BLaER1 treated with 17β-estradiol and CSF1 and Interleukin-3, amounts not matched to agents 10 nM and 100 nM (cell line): ENCODE results near the gene CFAP58.
A peak's percentile ranks its signal among the peaks of the same experiment; 100 is the strongest.

Experiments
- H3K27ac ChIP-seq, 11 experiments: shearing (Covaris generic); formaldehyde crosslinking; 2 replicates each; pipeline ENCODE4 v1.8.1; 2022
- H3K27me3 ChIP-seq, 11 experiments: shearing (Covaris generic); formaldehyde crosslinking; 2 replicates each; pipeline ENCODE4 v1.8.1; 2022
- H3K36me3 ChIP-seq, 11 experiments: shearing (Covaris generic); formaldehyde crosslinking; 2 replicates each; pipeline ENCODE4 v1.8.1; 2022
- H3K4me1 ChIP-seq, 10 experiments: shearing (Covaris generic); formaldehyde crosslinking; 2 replicates each; pipeline ENCODE4 v1.8.1; 2022
- H3K4me2 ChIP-seq, 11 experiments: shearing (Covaris generic); formaldehyde crosslinking; 2 replicates each; pipeline ENCODE4 v1.8.1; 2022
- H3K4me3 ChIP-seq, 10 experiments: shearing (Covaris generic); formaldehyde crosslinking; 2 replicates each; pipeline ENCODE4 v1.8.1; 2022
- H3K9ac ChIP-seq, 11 experiments: shearing (Covaris generic); formaldehyde crosslinking; 2 replicates each; pipeline ENCODE4 v1.8.1; 2022
- H3K9me3 ChIP-seq, 11 experiments: shearing (Covaris generic); formaldehyde crosslinking; replicated peaks in 1 of 11; 2 replicates each; pipeline ENCODE4 v1.8.1; 2022
- H4K20me1 ChIP-seq, 11 experiments: shearing (Covaris generic); formaldehyde crosslinking; 2 replicates each; pipeline ENCODE4 v1.8.1; 2022
- Cebpa-rat ChIP-seq, 11 experiments: shearing (Covaris generic); IDR thresholded peaks; 2 replicates each; pipeline ENCODE4 v1.8.1; 2022

CFAP58 gene

GRCh38 chr10:104351061-104351702 lies 2.5 kb upstream of the CFAP58 start:
- Histone ChIP-seq H4K20me1 (no peaks in the 10 kb centered on the region), H3K9ac (peak overlapping the region in 10 of 11 experiments; percentile 18 to 84 (median 70); a peak in 19 of 22 replicates), H3K27ac (peak overlapping the region; percentile 23 to 97 (median 84); a peak in 21 of 22 replicates), H3K27me3 (no peaks in the 10 kb centered on the region), H3K9me3 (no peaks in the 10 kb centered on the region), H3K4me1 (peaks cover 38 to 81% (median 76%) of the 10 kb centered on the region in 10 experiments), H3K36me3 (no peaks in the 10 kb centered on the region), H3K4me3 (peak overlapping the region in 4 of 10 experiments; percentile 58 to 69 (median 66); a peak in 5 of 20 replicates), H3K4me2 (peak overlapping the region in 9 of 11 experiments; percentile 81 to 97 (median 90); a peak in 15 of 22 replicates)
- TF ChIP-seq Cebpa-rat (IDR thresholded peaks at IDR 0.05), result peak in 2 of 11 experiments; percentile 18 to 58; a peak in 2 of 22 replicates

- peaks cover 37 to 76% (median 71%) of the 10 kb centered on the region in 10 experiments for H3K4me1 ChIP-seq
- no peaks in the 10 kb centered on the region for H3K36me3 ChIP-seq
- no peaks in the 10 kb centered on the region for H3K27me3 ChIP-seq
- no peaks in the 10 kb centered on the region for H3K9me3 ChIP-seq
- H3K9ac ChIP-seq, result peak overlapping the region in 10 of 11 experiments; percentile 28 to 84 (median 70); a peak in 13 of 22 replicates
- H4K20me1 ChIP-seq, result no peaks in the 10 kb centered on the region
- peak overlapping the region; percentile 23 to 97 (median 84); a peak in 21 of 22 replicates for H3K27ac ChIP-seq
- peak overlapping the region; percentile 81 to 97 (median 90) for H3K4me2 ChIP-seq
- no peak for TF ChIP-seq Cebpa-rat (IDR thresholded peaks at IDR 0.05)
- peak overlapping the region in 5 of 10 experiments; percentile 52 to 69 (median 65); a peak in 10 of 20 replicates for H3K4me3 ChIP-seq
Observed at GRCh38 chr10:104351919-104352318, 1.7 kb upstream of the CFAP58 start.

- TF ChIP-seq Cebpa-rat (IDR thresholded peaks at IDR 0.05), result no peak
- no peak overlapping the region for H3K4me2 ChIP-seq
- H3K4me1 ChIP-seq, result no peaks in the 10 kb centered on the region; a peak in 1 of 20 replicates
- H4K20me1 ChIP-seq, result no peaks in the 10 kb centered on the region
- no peaks in the 10 kb centered on the region for H3K36me3 ChIP-seq
- H3K9me3 ChIP-seq, result peaks cover 0 to 11% (median 0%) of the 10 kb centered on the region in 11 experiments; a peak in 6 of 22 replicates
- H3K4me3 ChIP-seq, result no peak overlapping the region
- no peaks in the 10 kb centered on the region for H3K27me3 ChIP-seq
- H3K9ac ChIP-seq, result no peak overlapping the region
- no peak overlapping the region for H3K27ac ChIP-seq
Observed at GRCh38 chr10:104359811-104360210, 6.2 kb downstream of the CFAP58 start.

- Histone ChIP-seq H3K27me3 (no peaks in the 10 kb centered on the region), H3K4me3 (no peak overlapping the region), H3K36me3 (peaks cover 0 to 14% (median 7%) of the 10 kb centered on the region in 11 experiments; a peak in 7 of 22 replicates), H3K4me2 (no peak overlapping the region), H4K20me1 (no peaks in the 10 kb centered on the region), H3K4me1 (no peaks in the 10 kb centered on the region), H3K9ac (no peak overlapping the region), H3K9me3 (peaks cover 17 to 25% (median 23%) of the 10 kb centered on the region in 11 experiments), H3K27ac (no peak overlapping the region)
- TF ChIP-seq Cebpa-rat (IDR thresholded peaks at IDR 0.05), result no peak
Observed at GRCh38 chr10:104367904-104368303, 14.3 kb downstream of the CFAP58 start.

GRCh38 chr10:104368381-104368780 lies 14.7 kb downstream of the CFAP58 start:
- TF ChIP-seq Cebpa-rat (IDR thresholded peaks at IDR 0.05), result no peak

GRCh38 chr10:104371753-104372152 lies 18.1 kb downstream of the CFAP58 start:
- H3K4me1 ChIP-seq, result peaks cover 0 to 9% (median 0%) of the 10 kb centered on the region in 10 experiments; a peak in 1 of 20 replicates
- no peaks in the 10 kb centered on the region for H4K20me1 ChIP-seq
- no peak overlapping the region for H3K4me3 ChIP-seq
- no peak overlapping the region for H3K4me2 ChIP-seq
- H3K9me3 ChIP-seq, result peaks cover 17 to 25% (median 23%) of the 10 kb centered on the region in 11 experiments
- H3K36me3 ChIP-seq, result peaks cover 0 to 14% (median 7%) of the 10 kb centered on the region in 11 experiments; a peak in 7 of 22 replicates
- H3K9ac ChIP-seq, result no peak overlapping the region
- no peak overlapping the region for H3K27ac ChIP-seq
- H3K27me3 ChIP-seq, result no peaks in the 10 kb centered on the region
- no peak for TF ChIP-seq Cebpa-rat (IDR thresholded peaks at IDR 0.05)

More at GRCh38 chr10:104368381-104368780, 14.7 kb downstream of the CFAP58 start:
- Histone ChIP-seq H4K20me1 (no peaks in the 10 kb centered on the region), H3K9ac (no peak overlapping the region), H3K9me3 (peaks cover 17 to 25% (median 23%) of the 10 kb centered on the region in 11 experiments), H3K4me3 (no peak overlapping the region), H3K4me2 (no peak overlapping the region), H3K4me1 (no peaks in the 10 kb centered on the region), H3K36me3 (peaks cover 0 to 14% (median 7%) of the 10 kb centered on the region in 11 experiments; a peak in 7 of 22 replicates), H3K27me3 (no peaks in the 10 kb centered on the region), H3K27ac (no peak overlapping the region)

- Histone ChIP-seq H3K27ac (no peak overlapping the region), H3K4me1 (peaks cover 0 to 9% (median 0%) of the 10 kb centered on the region in 10 experiments; a peak in 1 of 20 replicates), H3K9me3 (peaks cover 17 to 25% (median 23%) of the 10 kb centered on the region in 11 experiments), H3K36me3 (peaks cover 0 to 14% (median 7%) of the 10 kb centered on the region in 11 experiments; a peak in 7 of 22 replicates), H3K4me3 (no peak overlapping the region), H3K9ac (no peak overlapping the region), H4K20me1 (no peaks in the 10 kb centered on the region), H3K4me2 (no peak overlapping the region), H3K27me3 (no peaks in the 10 kb centered on the region)
- TF ChIP-seq Cebpa-rat (IDR thresholded peaks at IDR 0.05), result no peak
Observed at GRCh38 chr10:104374591-104374990, 21.0 kb downstream of the CFAP58 start.

- H4K20me1 ChIP-seq, result no peaks in the 10 kb centered on the region; a peak in 1 of 22 replicates
- no peak overlapping the region for H3K9ac ChIP-seq
- TF ChIP-seq Cebpa-rat (IDR thresholded peaks at IDR 0.05), result no peak
- H3K9me3 ChIP-seq, result peaks cover 5 to 8% (median 6%) of the 10 kb centered on the region in 11 experiments; a peak in 21 of 22 replicates
- no peak overlapping the region for H3K4me3 ChIP-seq
- no peak overlapping the region for H3K27ac ChIP-seq
- peaks cover 0 to 2% (median 0%) of the 10 kb centered on the region in 11 experiments; a peak in 4 of 22 replicates for H3K36me3 ChIP-seq
- H3K4me2 ChIP-seq, result no peak overlapping the region
- no peaks in the 10 kb centered on the region for H3K27me3 ChIP-seq
- peaks cover 0 to 9% (median 0%) of the 10 kb centered on the region in 10 experiments; a peak in 1 of 20 replicates for H3K4me1 ChIP-seq
Observed at GRCh38 chr10:104376784-104377300, 23.2 kb downstream of the CFAP58 start.

- H4K20me1 ChIP-seq, result no peaks in the 10 kb centered on the region; a peak in 1 of 22 replicates
- peaks cover 0 to 6% (median 0%) of the 10 kb centered on the region in 10 experiments; a peak in 4 of 20 replicates for H3K4me1 ChIP-seq
- no peaks in the 10 kb centered on the region for H3K27me3 ChIP-seq
- no peak overlapping the region for H3K4me3 ChIP-seq
- H3K4me2 ChIP-seq, result no peak overlapping the region
- H3K9ac ChIP-seq, result no peak overlapping the region
- H3K27ac ChIP-seq, result no peak overlapping the region
- no peaks in the 10 kb centered on the region for H3K9me3 ChIP-seq
- TF ChIP-seq Cebpa-rat (IDR thresholded peaks at IDR 0.05), result no peak
- H3K36me3 ChIP-seq, result no peaks in the 10 kb centered on the region
Observed at GRCh38 chr10:104380336-104380735, 26.7 kb downstream of the CFAP58 start.
